GM19467 (cell line): Measurements from ENCODE around the gene RETN.
A peak's percentile ranks its signal among the peaks of the same experiment; 100 is the strongest.

Experiments
- ATAC-seq: cut with Tn5 transposase; IDR thresholded peaks from one replicate; pipeline ENCODE4 v1.9.1; 2021; ENCODE audit warnings: mild to moderate bottlenecking, moderate library complexity; ENCODE audit not compliant: unreplicated experiment

The RETN gene

GRCh38 chr19:7681340-7682174 is 12.7 kb downstream of the RETN start:
- ATAC-seq: no peak

- no peak for ATAC-seq
Measured at GRCh38 chr19:7682175-7682855, 13.5 kb downstream of the RETN start.

DNA sequence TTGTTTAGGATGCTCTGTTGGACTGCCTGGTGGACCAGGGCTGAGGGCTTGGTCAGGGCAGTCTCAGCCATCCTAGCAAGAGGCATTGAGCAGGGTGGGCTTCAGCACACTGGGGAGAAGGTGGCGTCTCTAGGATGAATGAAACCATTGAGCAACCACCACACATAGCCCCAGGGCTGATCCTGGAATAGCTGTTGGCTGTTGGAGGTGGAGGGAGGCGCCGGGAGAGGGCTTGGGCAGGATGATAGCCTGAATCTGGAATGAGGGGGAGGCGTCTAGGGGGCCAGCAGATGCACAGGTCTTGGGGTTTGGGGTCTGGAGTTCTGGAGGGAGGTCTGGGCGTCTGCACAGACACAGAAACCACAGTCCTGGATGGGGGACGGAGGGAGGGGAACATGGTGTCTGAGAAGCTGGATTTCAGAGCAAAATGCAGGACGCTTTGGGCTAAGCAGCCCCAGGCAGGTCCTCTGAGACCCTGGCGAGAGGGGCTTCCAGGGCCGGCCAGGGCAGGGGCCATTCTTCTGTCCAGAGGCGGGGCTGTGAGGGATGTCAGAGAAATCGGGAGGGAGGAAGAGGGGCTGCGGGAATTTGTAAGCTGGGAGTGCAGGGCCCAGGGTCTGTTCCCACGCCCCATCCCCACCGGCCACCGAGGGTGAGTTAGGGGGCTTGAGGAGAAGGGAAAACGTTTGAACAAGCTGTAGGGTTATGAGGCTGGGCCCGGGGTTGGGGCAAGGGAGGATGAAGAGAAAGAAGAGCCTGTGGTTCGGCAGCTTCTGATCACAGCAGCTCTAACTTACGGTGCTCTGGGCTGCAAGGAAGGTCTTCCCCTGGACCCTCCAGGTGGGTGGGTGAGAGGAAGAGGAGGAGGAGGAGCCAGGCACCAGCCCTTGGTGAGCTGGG is 16.9 kb downstream of the RETN start:
- no peak for ATAC-seq

DNA sequence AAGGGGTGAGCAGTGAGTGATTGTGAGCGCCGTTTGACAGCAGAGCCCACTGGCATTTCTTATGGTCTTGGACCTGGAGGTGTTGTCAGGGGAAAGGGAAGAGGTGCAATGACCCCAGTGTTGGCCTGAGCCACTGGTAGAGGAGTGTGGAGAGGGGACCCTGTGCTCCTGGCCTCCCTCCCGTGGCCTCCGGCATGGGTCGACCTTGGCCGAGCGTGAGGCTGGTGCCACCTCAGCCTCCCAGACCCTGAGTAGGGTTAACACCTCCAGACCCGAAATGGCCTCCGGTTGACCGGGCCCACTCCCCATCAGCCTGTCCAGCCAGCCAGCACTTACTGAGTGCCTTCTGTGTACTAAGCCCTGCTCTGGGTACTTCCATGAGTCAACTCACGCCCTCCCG is 18.3 kb downstream of the RETN start:
- no peak for ATAC-seq

DNA sequence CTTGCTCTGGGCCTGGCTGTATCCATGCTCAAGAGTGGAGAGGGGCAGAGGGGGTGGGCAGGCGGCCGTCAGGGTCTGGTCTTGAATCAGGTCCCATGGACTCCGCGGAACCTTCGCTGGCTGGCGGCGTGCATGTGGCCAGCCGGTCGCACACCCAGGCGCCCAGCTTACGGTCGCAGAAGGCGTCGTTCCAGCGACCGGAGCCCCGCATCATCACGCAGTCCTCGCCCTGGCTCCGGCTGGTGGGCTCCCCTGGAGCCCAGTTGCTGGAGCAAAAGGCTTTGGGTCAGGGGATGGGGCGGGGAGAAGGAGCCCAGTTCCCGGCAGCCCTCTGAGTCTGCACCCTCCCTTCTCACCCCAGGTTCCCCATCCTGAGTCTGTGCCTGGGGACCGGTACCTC is 20.3 kb downstream of the RETN start:
- ATAC-seq: no peak

- ATAC-seq: no peak
Measured at GRCh38 chr19:7690779-7691258, 22.0 kb downstream of the RETN start.

DNA sequence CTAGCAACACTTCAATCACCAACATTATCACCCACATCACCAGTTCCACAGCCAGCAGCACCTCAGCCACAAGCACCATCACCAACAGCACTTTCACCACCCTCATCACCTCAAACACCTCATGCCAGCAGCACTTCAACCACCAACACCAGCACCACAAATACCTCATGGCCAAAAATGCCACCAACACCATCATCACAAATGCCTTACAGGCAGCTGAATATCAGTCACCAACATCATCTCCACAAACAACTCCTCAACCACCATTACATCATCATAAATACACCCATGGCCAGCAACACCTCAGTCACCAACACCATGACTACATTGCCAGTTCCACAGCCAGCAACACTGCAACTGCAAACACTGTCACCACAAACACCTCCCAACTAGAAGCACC is 22.6 kb downstream of the RETN start:
- no peak for ATAC-seq

DNA sequence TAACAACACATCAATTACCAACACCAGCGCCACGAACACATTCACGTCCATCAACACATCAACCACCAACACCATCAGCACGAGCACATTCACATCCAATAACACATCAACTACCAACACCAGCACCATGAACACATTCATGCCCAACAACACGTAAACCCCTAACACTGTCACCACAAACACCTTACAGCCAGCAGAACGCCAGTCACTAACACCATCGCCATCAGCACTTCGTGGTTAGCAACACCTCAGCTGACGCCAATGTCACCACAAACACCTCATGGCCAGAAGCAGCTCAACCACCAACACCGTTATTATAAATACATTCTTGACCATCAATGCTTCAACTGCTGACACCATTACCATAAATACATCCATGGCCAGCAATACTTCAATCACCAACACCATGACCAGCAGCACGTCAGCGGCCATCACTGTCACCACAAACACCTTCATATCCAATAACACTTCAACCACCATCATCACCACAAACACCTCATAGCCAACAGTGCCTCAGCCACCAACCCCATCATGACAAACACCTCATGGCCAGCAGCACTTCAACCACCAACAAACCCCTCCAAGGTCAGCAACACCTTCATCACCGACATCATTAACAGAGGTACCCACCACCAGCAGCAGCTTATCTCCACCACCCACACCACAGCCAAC is 23.7 kb downstream of the RETN start:
- ATAC-seq: no peak

DNA sequence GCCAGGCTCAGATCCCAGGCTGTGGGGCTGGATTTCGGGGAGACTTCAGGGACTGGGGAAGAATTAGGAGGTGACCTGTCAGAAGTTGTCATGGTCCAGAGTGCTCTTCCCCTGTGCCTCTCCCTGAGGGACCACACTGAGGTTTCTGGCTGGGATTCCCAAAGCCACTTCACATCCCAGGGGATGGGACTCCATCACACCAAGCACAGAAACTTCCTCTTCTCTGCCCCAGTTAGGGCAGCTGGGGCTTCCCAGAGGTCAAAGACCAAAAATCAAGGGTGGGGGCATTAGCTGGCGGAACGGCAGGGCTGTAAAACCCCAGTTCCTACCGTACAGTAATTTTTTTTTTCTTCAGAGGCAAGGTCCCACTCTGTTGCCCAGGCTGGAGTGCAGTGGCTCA is 25.6 kb downstream of the RETN start:
- no peak for ATAC-seq

DNA sequence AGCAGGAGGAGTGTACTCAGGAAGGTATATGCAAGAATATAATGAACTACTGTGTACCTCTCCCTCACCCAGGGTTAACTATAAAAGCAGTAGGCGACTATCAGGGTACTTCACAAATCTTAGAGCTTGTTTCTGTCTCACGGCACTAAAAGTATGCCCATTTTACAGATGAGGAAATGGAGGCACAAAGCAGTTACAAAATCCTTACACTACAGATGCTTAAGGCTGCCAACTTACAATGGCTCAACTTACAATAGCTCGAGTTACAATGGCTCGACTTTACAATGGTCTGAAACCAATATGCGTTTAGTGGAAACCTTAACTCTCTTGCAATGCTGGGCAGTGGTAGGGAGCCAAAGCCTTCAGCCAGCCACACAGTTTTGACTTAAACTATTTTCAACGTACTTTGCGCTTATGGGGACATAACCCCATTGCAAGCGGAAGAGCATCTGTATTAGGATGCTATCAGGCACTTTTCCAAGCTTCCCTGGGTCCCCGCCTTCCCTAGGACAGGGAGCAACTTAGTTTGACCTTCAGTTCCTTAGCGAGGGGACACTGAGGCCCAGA is 29.0 kb downstream of the RETN start:
- ATAC-seq: no peak

GRCh38 chr19:7698583-7698982 is 29.7 kb downstream of the RETN start:
- no peak for ATAC-seq

DNA sequence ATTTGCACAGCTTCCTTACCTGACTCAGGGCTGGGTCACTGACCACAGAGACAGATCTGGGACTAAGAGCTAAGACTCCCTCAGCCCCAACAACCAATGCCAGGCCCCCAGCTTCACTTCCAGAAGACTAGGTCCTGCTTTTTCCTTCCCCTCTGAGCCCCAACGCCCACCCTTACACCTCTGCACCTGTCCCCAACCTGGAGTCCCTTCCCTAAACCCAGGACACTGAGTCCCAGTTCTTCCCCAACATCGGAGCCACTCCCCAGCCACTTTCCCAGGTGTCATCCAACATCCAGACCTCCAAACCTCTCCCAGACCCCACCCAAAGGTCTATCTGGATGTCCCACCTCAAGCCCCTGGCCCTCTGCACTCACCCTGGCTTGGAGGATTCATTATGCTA is 30.2 kb downstream of the RETN start:
- no peak for ATAC-seq

GRCh38 chr19:7699417-7700401 is 30.9 kb downstream of the RETN start:
- no peak for ATAC-seq

- no peak for ATAC-seq
Measured at GRCh38 chr19:7701049-7701653, 32.3 kb downstream of the RETN start.

DNA sequence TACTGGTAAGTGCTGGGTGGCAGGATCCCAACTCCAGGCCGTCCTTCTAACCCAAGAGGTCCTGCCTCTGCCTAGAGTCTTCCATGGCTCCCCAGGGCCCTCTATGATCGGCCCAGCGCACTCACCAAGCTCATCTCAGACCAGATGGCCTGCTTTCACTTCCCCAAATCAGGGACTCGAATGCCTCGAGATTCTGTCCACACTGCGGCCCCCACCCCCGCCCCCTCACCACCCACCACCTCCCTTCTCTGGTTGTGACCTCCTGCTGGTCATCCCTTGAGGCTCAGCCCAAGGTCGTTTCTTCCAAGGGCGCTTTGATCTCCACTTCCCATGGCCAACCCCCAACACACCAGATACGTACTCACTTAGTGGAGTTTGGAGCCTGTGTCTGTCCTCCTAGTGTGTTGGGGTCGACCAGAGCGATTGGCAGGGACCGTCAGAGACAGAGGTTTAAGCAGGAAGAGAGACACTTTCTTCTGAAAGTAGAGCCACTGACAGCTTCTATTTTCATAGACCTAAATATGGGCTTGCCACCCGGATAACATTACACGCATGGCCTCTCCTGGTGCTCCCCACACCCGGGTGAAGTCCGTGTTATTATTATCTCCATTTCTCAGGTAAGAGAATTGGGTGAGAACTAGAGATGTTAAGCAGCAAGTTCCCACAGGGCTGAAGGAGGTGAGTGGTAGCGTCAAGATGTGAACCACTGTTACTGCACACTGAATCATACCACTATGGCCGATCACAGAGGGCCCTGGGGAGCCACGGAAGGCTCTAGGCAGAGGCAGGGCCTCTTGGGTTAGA is 33.0 kb downstream of the RETN start, which contains the start of gene FCER2:
Gene FCER2 (minus strand): TSS at position 478 of the 804 bp plus-strand sequence. CDS start 2,371 bp downstream, outside the sequence.
- peak; percentile 53 for ATAC-seq

DNA sequence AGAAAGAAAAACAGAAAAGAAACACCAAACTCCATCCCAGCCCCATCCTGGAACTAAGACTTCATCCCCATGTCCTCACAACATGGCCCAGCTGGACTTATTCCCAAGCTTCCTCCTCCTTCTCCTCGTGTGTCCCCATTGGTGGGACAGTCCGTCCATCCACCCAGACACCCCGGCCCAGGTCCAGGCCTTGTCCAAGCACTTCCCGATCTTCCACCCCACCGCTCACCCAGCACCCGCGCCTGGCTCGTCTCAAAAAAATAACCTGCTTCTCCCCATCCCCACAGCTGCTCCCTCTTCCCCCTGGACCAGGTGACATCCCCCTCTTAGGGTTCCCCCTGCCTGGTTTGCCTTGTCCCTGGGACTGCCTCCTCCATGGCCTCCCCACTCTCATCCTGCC is 34.5 kb downstream of the RETN start:
- ATAC-seq: no peak

- no peak for ATAC-seq
Measured at GRCh38 chr19:7704280-7705060, 35.6 kb downstream of the RETN start.
